ENCODE measurements around the gene RANBP3. TPM values are rescaled to one million over a fixed set of nuclear protein-coding genes. Genes with fewer than 3 reads are reported as not detected.

RANBP3 gene
- total RNA-seq, 3 donors from 2014 or later = 47.0 to 94.2 (median 60.5) TPM

DNA sequence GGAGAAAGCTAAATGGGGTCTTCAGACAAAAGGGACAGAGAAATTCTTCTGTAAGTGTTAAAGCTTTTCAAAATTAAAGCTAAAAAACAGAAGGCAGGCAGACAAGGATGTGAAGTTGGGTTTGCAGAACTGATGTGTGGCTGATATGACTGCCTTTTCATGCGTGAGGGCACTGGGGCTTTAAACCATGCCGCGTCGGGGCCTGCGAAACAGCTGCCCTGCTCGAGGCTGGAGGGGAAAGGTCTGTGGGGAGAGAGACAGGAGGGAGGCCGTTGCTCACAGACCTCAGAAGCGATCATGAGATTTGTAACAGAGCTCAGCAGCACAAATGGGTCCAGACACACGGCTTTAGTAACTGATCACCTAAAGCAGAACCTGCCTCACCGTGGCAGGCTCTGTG lies 40.4 kb downstream of the RANBP3 start:
- TF ChIP-seq, protein P1, sequence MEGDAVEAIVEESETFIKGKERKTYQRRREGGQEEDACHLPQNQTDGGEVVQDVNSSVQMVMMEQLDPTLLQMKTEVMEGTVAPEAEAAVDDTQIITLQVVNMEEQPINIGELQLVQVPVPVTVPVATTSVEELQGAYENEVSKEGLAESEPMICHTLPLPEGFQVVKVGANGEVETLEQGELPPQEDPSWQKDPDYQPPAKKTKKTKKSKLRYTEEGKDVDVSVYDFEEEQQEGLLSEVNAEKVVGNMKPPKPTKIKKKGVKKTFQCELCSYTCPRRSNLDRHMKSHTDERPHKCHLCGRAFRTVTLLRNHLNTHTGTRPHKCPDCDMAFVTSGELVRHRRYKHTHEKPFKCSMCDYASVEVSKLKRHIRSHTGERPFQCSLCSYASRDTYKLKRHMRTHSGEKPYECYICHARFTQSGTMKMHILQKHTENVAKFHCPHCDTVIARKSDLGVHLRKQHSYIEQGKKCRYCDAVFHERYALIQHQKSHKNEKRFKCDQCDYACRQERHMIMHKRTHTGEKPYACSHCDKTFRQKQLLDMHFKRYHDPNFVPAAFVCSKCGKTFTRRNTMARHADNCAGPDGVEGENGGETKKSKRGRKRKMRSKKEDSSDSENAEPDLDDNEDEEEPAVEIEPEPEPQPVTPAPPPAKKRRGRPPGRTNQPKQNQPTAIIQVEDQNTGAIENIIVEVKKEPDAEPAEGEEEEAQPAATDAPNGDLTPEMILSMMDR (IDR thresholded peaks at IDR 0.05) = no peak
- no peaks in the 10 kb centered on the region for H3K36me3 ChIP-seq (ENCODE audit: low read depth)

DNA sequence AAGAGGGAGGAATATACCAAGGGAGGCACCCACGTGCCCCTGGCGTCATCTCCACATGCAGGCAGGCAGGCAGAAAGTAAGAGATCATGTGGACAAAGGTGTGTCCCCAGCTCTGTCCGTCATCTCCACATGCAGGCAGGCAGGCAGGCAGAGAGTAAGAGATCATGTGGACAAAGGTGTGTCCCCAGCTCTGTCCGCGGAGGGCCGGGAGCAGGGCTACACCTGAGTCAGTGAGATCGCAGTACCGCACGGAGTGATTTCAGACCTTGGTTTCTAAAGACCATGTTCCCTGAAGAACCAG lies 41.7 kb downstream of the RANBP3 start:
- ATAC-seq (no peak), DNase-seq (no peak)
- TF ChIP-seq, protein P1 (IDR thresholded peaks at IDR 0.05) = no peak
- Histone ChIP-seq H3K4me3 (no peak overlapping the region), H3K36me3 (ENCODE audit: low read depth) (no peaks in the 10 kb centered on the region), H3K4me1 (ENCODE audit: low read depth) (peaks cover 13% of the 10 kb centered on the region), H3K9me3 (no peaks in the 10 kb centered on the region)
- intact Hi-C loops (cut with DNase I, micrococcal nuclease) = no loop called here

More for the DNA sequence above, 40.4 kb downstream of the RANBP3 start:
- Histone ChIP-seq H3K4me1 (ENCODE audit: low read depth) (peaks cover 13% of the 10 kb centered on the region), H3K9me3 (no peaks in the 10 kb centered on the region), H3K4me3 (no peak overlapping the region)
- ATAC-seq = no peak
- DNase-seq = no peak
- intact Hi-C loops (cut with DNase I, micrococcal nuclease) = no loop called here

DNA sequence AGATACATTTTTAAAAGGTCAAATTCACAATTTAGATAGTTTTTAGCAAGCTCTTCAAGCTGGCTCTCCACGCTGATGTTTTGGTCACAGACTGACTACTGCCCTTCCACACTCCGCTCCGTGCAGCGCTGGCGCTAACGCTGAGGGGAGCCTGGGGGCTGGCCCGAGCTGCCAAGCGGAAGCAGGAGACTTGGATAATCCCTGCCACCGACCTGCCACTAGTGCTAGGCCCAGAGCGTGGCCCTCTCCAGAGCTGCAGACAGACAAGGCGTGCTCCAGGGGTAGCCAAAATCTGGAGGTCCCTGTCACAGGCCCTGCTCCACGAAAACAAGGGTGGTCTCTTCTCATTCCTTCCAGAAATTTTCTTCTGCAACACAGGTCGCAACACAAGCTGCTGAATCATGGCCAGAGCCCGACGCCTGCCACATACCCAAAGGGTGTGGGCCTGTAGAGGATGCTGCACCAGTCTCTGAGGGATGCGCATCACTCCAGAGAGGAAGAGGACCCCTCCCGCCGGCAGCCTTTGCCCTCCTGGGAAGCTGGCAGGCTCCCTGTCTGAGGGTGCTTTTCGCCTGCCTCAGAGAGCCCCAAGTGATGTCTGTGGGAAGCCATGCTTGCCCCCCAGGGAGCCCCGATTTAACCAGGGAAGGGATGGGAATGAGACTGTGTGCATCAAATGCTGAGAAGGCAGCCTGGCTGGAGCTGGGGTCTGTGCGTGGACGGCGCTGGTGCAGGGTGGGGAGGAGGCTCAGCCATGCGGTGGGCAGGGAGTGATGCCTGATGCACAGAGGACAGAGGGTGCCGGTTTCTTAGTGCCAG lies 42.3 kb downstream of the RANBP3 start:
- Histone ChIP-seq H3K36me3 (ENCODE audit: low read depth) (no peaks in the 10 kb centered on the region), H3K4me1 (ENCODE audit: low read depth) (peaks cover 13% of the 10 kb centered on the region), H3K9me3 (no peaks in the 10 kb centered on the region), H3K4me3 (no peak overlapping the region)
- TF ChIP-seq, protein P1 (IDR thresholded peaks at IDR 0.05) = no peak
- DNase-seq (no peak), ATAC-seq (no peak)
- intact Hi-C loops (cut with DNase I, micrococcal nuclease) = no loop called here

DNA sequence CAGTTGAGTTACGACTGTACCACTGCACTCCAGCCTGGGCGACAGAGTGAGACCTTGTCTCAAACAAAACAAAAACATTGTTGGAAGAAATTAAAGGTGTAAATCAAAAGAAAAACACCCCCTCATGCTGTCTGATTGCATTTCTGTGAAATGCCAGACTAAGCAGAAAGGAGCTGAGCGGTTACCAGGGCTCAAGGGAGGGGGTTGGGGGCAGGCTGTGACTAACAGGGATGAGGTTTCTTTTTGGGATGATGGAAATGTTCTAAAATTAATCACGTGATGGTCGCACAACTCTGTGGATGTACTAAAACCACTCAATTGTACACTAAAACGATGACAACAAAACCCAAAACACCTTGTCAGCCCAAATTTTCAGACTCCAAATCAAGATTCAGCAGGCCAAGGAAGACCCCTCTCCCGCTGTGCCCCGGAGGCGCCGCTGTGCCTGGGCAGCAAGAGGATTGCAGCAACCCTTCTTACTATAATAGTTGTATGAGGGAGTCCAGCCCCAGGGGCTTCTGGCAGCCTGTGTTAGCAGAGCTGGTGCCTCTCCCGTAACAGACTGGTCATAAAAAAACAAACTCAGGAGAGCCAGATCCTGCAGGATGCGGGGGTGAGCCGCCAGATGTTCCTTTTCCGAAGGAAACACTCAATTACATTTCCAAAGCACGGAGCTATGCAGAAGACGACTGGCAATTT lies 43.0 kb downstream of the RANBP3 start:
- TF ChIP-seq, protein P1 (IDR thresholded peaks at IDR 0.05) = no peak
- Histone ChIP-seq H3K9me3 (no peaks in the 10 kb centered on the region), H3K4me3 (no peak overlapping the region), H3K36me3 (ENCODE audit: low read depth) (no peaks in the 10 kb centered on the region), H3K4me1 (ENCODE audit: low read depth) (peaks cover 13% of the 10 kb centered on the region)
- DNase-seq (no peak), ATAC-seq (no peak)
- intact Hi-C loops (cut with DNase I, micrococcal nuclease) = no loop called here

DNA sequence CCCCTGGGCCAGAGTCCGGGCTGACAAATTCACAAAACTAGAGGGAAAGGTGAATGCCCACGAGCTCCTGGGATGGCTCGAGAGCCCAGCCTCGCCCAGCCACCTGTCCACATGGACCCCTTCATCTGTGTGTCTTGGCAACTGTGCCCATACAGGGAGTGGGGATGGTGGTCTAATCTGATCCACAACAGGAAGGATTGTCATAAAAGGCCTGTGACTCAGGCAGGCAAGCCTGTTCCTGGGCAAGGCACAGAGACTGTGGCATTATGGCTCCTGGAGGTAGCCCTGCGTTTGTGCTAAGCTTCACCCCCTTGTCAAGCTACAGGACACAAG lies 43.9 kb downstream of the RANBP3 start:
- ATAC-seq (no peak), DNase-seq (no peak)
- H3K4me1 ChIP-seq (ENCODE audit: low read depth) = peaks cover 13% of the 10 kb centered on the region
- H3K4me3 ChIP-seq = no peak overlapping the region
- no peaks in the 10 kb centered on the region for H3K36me3 ChIP-seq (ENCODE audit: low read depth)
- TF ChIP-seq, protein P1 (IDR thresholded peaks at IDR 0.05) = no peak
- intact Hi-C loops (cut with DNase I, micrococcal nuclease) = no loop called here
- no peaks in the 10 kb centered on the region for H3K9me3 ChIP-seq

All from mucosa of descending colon (tissue), 3 donors.